DND-41 (cell line): ENCODE results near the gene LGR4.

Source experiments
- ATAC-seq: fragments of 200-7000 bp; cut with Tn5 transposase; 3 replicates; pipeline ENCODE4 v1.9.1; 2021; ENCODE audit warnings: low read depth; ENCODE audit not compliant: insufficient read depth
- DNase-seq: peaks from one replicate; pipeline ENCODE4 v3.0.0-alpha.2; 2020
- H2AFZ ChIP-seq: 2 replicates; pipeline ENCODE4 v1.6.0; 2012; ENCODE audit warnings: low read depth, low read length
- H3K27ac ChIP-seq: 2 replicates; pipeline ENCODE4 v1.5.1; 2012; ENCODE audit warnings: low read length, inconsistent platforms
- H3K27me3 ChIP-seq: fragments of 200-600 bp; sonication (generic); 2 replicates; pipeline ENCODE4 v1.6.0; 2012; ENCODE audit warnings: low read length, mild to moderate bottlenecking, inconsistent platforms; ENCODE audit not compliant: insufficient read depth, poor library complexity
- H3K36me3 ChIP-seq: 2 replicates; pipeline ENCODE4 v1.5.1; 2012; ENCODE audit warnings: low read length, inconsistent platforms; ENCODE audit not compliant: insufficient read depth
- H3K4me1 ChIP-seq: 2 replicates; pipeline ENCODE4 v1.5.1; 2012; ENCODE audit warnings: mild to moderate bottlenecking, low read length; ENCODE audit not compliant: insufficient read depth
- H3K4me2 ChIP-seq: 2 replicates; pipeline ENCODE4 v1.6.0; 2012; ENCODE audit warnings: mild to moderate bottlenecking, moderate library complexity, low read length, inconsistent platforms; ENCODE audit not compliant: insufficient read depth
- H3K4me3 ChIP-seq, 2 experiments: fragments of 200-600 bp in 1 of 2; shearing (Covaris generic) in 1 of 2; 2 replicates each; pipeline ENCODE4 v1.5.1; 2012 to 2016; ENCODE audit warnings: inconsistent platforms in 2 of 2, low read length in 2 of 2, mild to moderate bottlenecking in 2 of 2, low read depth in 1 of 2, moderate library complexity in 1 of 2
- H3K79me2 ChIP-seq: 2 replicates; pipeline ENCODE4 v1.6.0; 2012; ENCODE audit warnings: low read length, inconsistent platforms; ENCODE audit not compliant: insufficient read depth
- H3K9ac ChIP-seq: 2 replicates; pipeline ENCODE4 v1.6.0; 2012; ENCODE audit warnings: low read depth, mild to moderate bottlenecking, inconsistent platforms, low read length, moderate library complexity
- H3K9me3 ChIP-seq: 2 replicates; pipeline ENCODE4 v1.5.1; 2012; ENCODE audit warnings: low read length, moderate library complexity, mild to moderate bottlenecking, inconsistent platforms; ENCODE audit not compliant: insufficient read depth, severe bottlenecking
- H4K20me1 ChIP-seq: 2 replicates; pipeline ENCODE4 v1.6.0; 2012; ENCODE audit warnings: low read length; ENCODE audit not compliant: insufficient read depth
- EZH2 ChIP-seq: IDR thresholded peaks from 3 replicates; pipeline ENCODE4 v1.6.1; 2012; ENCODE audit warnings: borderline replicate concordance, low read depth, mild to moderate bottlenecking, moderate library complexity, low read length, inconsistent platforms; ENCODE audit not compliant: severe bottlenecking
- TF ChIP-seq, protein P1 (sequence below): IDR thresholded peaks from 2 replicates; pipeline ENCODE4 v1.5.1; 2012; ENCODE audit warnings: borderline replicate concordance, low read length, moderate library complexity, mild to moderate bottlenecking; ENCODE audit not compliant: poor library complexity, severe bottlenecking; ENCODE audit errors: extremely low read depth

The LGR4 gene

DNA sequence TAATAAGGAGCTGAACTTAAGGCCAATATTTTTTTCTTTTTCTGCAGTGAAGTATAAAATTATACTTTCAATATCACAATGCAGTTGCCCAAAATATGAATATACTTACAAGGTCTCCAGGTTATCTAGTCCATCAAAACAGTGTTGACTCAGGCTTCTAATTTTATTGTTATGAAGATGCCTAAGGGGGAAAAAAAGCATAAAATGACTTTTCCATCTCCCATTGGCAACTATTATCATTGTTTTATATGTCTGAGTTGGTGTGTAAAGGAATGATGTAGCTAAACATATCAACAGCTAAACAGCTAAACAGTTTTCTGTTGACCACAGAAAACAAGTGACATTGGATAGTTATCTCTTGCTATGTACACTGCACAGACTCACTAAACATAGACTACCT lies 88.4 kb downstream of the LGR4 start:
- Histone ChIP-seq H3K4me1 (no peaks in the 10 kb centered on the region), H3K4me2 (no peak overlapping the region), H3K79me2 (no peaks in the 10 kb centered on the region), H3K9me3 (no peaks in the 10 kb centered on the region), H4K20me1 (no peaks in the 10 kb centered on the region; the same call in 1 of the 2 replicates), H2AFZ (no peak overlapping the region), H3K27ac (no peak overlapping the region), H3K36me3 (no peaks in the 10 kb centered on the region), H3K4me3 (no peak overlapping the region), H3K9ac (no peak overlapping the region), H3K27me3 (no peaks in the 10 kb centered on the region)
- TF ChIP-seq, protein P1, sequence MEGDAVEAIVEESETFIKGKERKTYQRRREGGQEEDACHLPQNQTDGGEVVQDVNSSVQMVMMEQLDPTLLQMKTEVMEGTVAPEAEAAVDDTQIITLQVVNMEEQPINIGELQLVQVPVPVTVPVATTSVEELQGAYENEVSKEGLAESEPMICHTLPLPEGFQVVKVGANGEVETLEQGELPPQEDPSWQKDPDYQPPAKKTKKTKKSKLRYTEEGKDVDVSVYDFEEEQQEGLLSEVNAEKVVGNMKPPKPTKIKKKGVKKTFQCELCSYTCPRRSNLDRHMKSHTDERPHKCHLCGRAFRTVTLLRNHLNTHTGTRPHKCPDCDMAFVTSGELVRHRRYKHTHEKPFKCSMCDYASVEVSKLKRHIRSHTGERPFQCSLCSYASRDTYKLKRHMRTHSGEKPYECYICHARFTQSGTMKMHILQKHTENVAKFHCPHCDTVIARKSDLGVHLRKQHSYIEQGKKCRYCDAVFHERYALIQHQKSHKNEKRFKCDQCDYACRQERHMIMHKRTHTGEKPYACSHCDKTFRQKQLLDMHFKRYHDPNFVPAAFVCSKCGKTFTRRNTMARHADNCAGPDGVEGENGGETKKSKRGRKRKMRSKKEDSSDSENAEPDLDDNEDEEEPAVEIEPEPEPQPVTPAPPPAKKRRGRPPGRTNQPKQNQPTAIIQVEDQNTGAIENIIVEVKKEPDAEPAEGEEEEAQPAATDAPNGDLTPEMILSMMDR, result no peak
- TF ChIP-seq EZH2, result no peak
- ATAC-seq (no peak), DNase-seq (no peak)

DNA sequence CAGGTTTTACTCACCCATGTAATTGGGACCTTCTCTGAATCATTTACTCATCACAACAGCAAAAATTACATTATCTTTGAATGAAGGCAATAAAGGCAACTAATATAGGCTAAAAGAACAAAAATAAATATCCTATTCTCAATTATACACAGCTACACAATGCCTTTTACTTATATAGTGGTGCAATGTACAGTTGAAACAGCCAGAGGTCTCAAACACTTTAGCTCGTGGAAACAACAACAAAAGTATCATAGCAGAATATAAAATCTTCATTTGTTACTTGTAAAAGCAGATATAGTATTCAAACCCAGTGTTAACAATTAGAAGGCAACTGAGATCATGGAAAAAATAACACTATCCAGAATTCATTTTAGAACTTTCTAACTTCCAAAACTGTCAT lies 88.9 kb downstream of the LGR4 start:
- DNase-seq (no peak), ATAC-seq (no peak)
- Histone ChIP-seq H3K4me1 (no peaks in the 10 kb centered on the region), H3K9ac (no peak overlapping the region), H4K20me1 (no peaks in the 10 kb centered on the region; the same call in 1 of the 2 replicates), H2AFZ (no peak overlapping the region), H3K27me3 (no peaks in the 10 kb centered on the region), H3K9me3 (no peaks in the 10 kb centered on the region), H3K4me3 (no peak overlapping the region), H3K79me2 (no peaks in the 10 kb centered on the region), H3K36me3 (no peaks in the 10 kb centered on the region), H3K4me2 (no peak overlapping the region), H3K27ac (no peak overlapping the region)
- TF ChIP-seq, protein P1, result no peak
- no peak for TF ChIP-seq EZH2

GRCh38 chr11:27381238-27381666 lies 91.3 kb downstream of the LGR4 start:
- Histone ChIP-seq H4K20me1 (no peaks in the 10 kb centered on the region; the same call in 1 of the 2 replicates), H3K27me3 (no peaks in the 10 kb centered on the region), H3K4me2 (no peak overlapping the region), H3K9me3 (no peaks in the 10 kb centered on the region), H3K4me1 (no peaks in the 10 kb centered on the region), H2AFZ (no peak overlapping the region), H3K36me3 (no peaks in the 10 kb centered on the region), H3K9ac (no peak overlapping the region), H3K79me2 (no peaks in the 10 kb centered on the region), H3K27ac (no peak overlapping the region), H3K4me3 (no peak overlapping the region)
- ATAC-seq, result no peak
- TF ChIP-seq, protein P1, result no peak
- no peak for TF ChIP-seq EZH2
- DNase-seq, result no peak

DNA sequence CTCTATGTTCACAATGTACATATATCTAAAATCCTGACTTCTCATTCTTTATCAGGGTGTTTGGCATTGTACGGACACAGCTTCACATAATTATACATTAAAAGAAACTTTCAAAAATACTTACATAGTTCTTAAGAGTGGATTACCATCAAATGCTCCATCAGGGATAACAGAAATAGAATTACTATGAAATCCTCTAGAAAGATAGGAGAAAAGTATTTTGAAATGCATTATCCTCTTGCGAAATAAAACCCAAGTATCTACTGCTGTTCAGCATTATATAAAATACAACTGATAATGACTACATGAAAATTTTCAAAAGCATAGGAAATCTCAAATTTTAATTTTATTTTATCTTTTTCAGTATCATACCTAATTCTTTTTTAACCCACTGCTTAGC lies 91.8 kb downstream of the LGR4 start:
- Histone ChIP-seq H3K4me3 (no peak overlapping the region), H3K4me1 (no peaks in the 10 kb centered on the region), H4K20me1 (no peaks in the 10 kb centered on the region; the same call in 1 of the 2 replicates), H3K79me2 (no peaks in the 10 kb centered on the region), H3K9ac (no peak overlapping the region), H3K9me3 (no peaks in the 10 kb centered on the region), H3K4me2 (no peak overlapping the region), H2AFZ (no peak overlapping the region), H3K36me3 (no peaks in the 10 kb centered on the region), H3K27me3 (no peaks in the 10 kb centered on the region), H3K27ac (no peak overlapping the region)
- DNase-seq (no peak), ATAC-seq (no peak)
- no peak for TF ChIP-seq EZH2
- TF ChIP-seq, protein P1, result no peak
